Dedifferentiated amniotic fluid mesenchymal stem cell (primary cell): ENCODE results near the gene NFE2L1.
"Not testable (repeated sequence)": the region's sequence is repeated elsewhere in the genome, so short reads cannot be mapped to it uniquely, and the experiment has no call there.

Experiments
- DNase-seq: peaks from one replicate; pipeline ENCODE4 v3.0.0-alpha.2; 2016; ENCODE audit errors: extremely low spot score

Gene NFE2L1, protein sequence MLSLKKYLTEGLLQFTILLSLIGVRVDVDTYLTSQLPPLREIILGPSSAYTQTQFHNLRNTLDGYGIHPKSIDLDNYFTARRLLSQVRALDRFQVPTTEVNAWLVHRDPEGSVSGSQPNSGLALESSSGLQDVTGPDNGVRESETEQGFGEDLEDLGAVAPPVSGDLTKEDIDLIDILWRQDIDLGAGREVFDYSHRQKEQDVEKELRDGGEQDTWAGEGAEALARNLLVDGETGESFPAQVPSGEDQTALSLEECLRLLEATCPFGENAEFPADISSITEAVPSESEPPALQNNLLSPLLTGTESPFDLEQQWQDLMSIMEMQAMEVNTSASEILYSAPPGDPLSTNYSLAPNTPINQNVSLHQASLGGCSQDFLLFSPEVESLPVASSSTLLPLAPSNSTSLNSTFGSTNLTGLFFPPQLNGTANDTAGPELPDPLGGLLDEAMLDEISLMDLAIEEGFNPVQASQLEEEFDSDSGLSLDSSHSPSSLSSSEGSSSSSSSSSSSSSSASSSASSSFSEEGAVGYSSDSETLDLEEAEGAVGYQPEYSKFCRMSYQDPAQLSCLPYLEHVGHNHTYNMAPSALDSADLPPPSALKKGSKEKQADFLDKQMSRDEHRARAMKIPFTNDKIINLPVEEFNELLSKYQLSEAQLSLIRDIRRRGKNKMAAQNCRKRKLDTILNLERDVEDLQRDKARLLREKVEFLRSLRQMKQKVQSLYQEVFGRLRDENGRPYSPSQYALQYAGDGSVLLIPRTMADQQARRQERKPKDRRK

DNA sequence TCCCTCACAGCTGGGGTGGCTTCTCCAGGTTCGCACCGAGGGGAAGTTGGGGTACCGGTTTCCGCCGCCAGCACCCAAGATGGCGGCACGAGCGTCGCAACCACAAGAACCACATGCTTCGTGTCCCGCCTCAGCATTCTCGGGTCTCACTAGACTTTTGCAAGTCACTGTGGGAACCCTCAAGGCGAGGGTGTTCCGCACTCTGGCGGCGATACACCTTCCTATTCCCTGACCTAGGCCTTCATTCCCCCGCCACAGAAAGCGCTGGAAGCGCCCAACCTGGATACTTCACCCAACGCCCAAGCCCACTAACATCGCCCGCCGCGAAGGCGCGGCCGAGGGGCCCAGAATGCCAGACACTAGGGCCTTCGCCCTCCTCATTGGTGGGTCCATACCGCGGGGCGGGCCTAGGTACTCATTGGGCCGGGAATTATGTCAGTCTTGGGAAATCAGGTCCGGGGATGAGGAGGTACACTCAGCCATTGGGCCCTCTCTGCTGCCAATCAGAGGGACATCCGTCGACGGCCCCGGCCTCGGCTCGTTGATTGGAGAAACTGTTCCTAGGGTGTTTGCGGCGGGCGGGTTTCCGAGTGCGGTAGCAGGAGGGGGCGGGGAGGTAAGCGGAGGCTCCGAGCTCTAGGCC, at the start of gene NFE2L1:
TSS of gene NFE2L1 (plus strand) at position 619 of the 643 bp plus-strand sequence. CDS start 2,760 bp downstream, outside the sequence.
- peak; percentile 100 for DNase-seq

DNA sequence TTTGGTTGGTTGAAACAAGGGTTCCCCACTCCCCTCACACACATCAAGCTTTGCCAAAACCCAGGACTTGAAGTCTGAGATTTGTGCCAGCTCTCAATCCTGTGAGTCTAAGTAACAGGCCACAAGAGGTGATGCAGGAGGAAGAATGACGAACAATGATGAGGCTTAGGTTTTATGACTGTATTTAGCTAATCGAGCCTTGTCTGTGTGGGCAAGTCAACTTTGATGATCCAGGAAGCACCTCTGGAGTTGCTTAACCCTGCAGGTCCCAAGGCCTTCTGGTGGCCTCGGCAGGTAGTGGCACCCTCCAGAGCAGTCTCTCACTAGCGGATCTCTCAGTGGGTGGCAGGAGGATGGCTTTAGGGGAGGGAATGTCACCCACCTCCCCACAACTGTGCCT, 48.6 kb upstream of the NFE2L1 start:
- no peak for DNase-seq

DNA sequence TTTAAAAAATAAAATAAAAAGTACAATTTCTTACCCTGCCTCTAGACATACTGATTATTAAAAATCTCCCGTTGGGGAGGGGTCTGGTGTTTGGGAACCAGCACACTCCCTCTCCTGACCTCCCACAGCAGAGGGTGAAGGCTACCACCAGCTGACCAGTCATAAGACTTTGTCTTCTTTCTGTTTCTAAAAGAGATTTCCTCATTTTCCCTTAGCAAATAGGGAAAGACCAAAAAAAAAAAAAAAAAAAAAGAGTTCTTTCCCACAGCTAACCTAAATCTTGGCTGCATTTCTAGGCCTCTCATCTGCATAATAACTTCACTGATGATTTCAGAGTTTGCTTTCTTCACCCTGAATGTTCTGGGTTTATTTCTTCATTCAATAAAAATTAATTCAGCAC, 47.0 kb upstream of the NFE2L1 start:
- DNase-seq: no peak

DNA sequence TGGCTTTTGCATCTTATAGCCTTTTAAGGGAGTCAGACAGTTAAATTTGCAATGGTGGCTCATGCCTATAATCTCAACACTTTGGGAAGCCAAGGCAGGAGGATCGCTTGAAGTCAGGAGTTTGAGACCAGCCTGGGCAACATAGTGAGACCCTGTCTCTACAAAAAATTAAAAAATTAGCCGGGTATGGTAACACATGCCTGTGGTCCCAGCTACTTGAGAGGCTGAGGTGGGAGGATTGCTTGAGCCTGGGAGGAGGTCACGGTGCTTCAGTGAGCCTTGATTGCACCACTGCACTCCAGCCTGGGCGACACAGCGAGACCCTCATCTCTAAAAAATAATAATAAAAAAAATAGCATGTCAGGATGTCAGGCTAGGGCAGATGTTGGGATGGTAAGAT, 46.5 kb upstream of the NFE2L1 start:
- DNase-seq: not testable (repeated sequence)

DNA sequence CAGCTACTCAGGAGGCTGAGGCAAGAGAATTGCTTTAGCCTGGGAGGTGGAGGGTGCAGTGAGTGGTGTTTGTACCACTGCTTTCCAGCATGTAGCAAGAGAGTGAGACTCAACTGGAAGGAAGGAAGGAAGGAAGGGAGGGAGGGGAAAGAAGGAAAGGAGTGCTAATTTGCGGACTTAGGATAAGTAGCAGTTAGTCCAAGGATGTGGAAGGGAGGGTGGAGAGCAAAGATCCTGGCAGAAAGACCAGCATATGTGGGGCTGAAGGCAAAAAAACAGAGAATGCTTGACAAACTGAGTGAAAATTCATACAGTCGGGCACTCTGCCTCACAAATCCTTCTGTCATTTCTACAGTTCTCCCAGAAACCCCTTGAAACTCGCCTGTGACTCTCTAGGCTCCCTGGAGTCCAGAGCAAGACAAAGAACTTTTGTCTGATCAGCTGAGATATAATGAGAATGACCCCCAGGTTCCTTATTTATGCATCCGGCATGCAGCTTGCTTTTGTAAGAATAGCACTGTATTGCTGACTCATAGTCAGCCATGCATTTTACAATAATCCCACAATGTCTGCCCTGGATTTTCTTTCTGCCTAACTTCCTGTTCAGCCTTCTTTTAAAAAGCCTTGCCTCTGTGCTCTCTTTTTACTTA, 45.8 kb upstream of the NFE2L1 start:
- DNase-seq: peak; percentile 63

DNA sequence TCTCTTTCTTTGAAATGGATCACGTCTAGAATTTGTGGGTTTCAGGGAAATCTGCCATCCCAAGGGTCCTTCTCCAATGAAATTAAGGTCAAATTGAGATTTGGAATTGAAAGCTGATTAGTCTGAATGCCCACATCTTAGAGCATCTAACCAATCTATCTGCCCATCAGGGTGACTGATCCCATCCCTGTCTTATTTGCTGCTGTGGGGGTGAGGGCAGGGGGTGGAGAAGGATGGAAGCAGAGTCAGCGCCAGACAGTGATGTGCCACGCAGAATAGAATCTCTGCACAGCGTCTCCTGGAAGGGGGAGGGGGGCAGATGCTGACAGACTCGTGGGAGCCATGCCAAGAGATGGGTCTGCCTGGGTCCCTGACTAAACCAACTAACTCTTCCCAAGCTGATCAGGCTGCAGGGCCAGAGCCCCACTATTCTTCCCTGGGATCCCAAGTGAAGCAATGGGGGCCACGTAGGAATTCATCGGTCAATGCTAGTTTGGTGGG, 45.2 kb upstream of the NFE2L1 start:
- DNase-seq: no peak

DNA sequence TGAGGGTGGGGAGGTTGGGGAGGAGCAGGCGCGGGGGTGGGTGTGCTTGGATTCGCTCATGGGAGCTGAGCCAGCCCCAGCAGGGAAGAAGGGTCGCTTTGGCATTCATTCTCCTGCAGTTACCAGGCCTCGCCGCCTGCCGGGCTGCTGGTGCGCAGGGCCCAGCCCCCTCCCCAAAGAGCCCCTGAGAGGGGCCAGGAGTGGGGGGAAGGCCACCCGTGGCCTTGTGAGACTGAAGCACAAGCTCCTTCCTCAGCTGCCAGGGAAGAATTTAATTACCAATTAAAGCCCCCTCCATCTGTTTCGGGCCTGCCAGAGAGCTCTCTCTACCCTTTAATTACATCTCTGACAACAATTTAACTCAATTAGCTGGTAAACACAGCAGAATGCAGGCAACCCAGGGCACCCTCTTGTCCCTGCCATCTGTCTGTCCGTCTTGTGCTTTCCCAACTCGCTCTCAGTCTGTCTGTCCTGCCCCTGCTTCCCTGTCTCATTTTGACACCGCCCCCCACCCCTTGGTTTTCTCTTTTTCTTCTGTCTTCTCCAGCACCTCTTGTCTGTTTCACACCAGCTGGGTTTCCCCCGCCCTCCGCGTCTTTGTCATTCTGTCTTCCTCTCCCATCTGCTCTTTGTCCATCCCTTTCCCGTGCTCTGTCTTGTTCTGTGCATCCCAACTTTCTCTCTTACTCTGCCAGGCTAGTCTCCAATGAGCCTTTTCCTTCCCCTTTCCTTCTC, 44.6 kb upstream of the NFE2L1 start:
- no peak for DNase-seq

DNA sequence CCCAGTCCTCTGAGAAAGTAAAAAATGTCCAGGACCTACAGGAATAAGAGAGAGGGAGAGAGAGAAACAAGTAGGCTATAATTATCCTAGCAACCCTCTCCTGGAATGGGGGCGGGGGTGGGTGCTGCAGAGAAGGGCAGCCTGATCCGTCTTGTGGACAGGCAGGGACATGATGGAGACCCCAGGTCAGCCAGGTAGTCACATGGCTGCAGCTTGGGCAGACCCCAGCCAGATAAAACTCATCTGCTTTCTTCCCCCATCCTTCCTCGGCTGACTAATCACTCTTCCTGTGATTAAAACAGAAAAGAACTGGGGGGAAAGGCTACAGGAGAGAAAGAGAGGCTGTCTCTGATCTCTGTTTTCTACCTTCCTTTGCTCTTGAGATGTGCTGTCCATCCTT, 43.2 kb upstream of the NFE2L1 start:
- DNase-seq: no peak

DNA sequence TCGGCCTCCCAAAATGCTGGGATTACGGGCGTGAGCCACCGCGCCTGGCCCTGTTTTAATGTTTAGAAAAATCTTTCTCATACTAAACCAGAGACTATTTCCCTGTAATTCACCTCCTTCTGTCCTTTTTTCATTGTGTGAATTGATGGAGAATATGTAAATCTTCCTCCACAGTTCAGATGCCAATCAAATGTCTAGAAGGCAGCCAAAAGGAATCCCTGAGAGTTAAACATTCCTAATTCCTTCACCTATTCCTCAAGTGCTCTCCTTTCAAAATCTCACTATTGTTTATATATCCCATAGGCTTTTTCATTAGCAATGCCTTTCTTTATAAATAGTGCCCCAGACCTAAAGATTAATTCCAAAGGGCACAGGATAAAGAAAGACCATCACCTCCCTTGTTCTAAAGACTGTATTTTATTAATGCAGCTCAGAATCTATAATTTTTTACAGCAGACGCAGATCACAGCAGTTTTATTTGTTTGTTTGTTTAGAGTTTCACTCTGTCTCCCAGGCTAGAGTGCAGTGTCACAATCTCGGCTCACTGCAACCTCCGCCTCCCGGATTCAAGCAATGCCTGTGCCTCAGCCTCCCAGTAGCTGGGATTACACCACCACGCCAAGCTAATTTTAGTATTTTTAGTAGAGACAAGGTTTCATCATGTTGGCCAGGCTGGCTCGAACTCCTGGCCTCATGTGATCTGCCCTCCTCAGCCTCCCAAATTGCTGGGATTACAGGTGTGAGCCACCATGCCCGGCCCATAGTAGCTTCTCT, 41.0 kb upstream of the NFE2L1 start:
- DNase-seq: no peak

DNA sequence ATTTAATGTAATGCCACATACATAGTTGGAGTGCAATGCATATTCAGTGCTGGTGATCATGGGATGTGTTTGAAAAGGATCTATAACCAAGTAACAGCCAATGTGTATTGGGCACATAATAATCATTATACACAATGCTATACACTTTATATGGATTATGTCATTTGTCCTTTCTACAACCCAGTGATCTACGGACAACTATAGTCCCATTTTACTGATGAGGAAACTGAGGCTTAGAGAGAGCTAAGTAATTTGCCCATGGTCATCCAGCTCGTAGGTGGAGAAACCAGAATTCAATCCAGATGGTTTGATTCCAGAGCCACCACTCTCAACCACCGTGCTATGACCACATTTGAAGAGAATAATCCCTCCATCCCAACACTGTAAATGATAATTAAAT, 38.0 kb upstream of the NFE2L1 start:
- DNase-seq: no peak

DNA sequence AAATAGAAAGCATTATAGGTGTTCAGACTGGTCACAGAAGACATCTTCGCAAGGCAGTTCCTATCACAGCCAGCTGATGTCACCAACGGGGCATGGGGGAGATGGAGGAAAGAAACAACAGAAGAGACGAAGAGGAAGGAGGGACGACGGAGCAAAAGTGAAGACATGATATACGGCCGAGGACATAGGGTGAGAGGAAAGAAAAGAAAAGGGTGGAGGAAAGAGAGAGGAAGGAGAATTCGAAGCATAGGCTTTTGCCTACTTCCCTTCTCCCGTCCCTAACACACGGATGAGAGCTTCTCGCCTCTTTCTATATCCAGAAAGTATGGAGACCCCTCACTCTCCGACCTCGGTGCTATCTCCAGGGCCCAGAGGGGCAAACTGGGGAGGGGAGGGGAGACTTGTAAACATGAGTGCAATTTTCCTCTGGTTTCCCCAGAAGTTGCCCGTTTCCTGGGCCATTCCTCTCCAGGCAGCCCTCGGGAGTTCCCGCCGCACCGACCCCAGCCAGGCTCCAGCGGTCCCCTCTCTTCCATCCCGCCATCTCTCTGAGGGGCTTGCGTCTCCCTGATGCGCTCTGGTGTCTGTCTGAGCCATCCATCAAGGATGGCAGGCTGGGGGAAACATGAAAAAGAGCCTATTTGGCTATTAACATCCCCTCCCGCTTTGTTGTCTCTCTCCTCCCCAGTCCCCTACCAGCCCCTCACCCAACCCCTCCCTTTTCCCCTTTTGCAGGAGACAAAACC, 36.6 kb upstream of the NFE2L1 start:
- DNase-seq: no peak

DNA sequence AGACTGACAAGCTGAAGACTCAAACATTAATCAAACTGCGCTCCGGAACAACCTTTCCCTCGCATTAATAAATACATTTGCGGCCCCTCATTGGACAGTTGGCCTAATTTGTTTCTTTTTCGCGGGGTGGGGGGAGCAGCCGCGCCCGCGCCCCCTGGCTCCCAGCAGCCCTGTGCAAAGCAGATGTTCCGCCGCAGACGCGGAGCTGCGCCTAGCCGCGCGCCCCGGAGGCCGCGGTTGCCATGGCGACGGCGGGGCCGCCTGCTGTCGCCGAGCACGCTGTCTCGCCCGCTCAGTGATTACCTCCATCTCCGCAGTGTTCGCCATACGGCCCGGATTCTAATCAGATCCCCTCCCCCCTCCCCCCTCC, 36.0 kb upstream of the NFE2L1 start:
- DNase-seq: no peak

DNA sequence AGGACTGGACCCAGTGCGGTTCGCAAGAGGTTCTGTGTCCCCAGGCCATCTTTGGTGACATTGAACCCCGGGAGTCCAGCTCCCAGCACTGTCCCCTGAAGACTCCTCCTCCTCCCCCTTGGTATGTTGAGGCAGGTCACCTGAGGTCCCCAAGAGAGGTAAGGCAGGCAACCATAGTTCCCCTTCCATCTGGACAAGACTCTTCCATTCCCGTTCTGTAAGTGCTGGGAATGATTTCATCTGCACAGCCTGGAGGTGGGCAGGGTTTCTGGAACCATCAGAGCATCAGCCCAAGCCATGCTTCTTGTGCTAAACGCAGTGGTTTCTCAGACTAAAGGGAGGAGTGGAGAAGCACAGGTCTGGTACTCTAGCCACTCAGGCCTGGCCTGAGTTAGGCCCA, 35.5 kb upstream of the NFE2L1 start:
- no peak for DNase-seq

DNA sequence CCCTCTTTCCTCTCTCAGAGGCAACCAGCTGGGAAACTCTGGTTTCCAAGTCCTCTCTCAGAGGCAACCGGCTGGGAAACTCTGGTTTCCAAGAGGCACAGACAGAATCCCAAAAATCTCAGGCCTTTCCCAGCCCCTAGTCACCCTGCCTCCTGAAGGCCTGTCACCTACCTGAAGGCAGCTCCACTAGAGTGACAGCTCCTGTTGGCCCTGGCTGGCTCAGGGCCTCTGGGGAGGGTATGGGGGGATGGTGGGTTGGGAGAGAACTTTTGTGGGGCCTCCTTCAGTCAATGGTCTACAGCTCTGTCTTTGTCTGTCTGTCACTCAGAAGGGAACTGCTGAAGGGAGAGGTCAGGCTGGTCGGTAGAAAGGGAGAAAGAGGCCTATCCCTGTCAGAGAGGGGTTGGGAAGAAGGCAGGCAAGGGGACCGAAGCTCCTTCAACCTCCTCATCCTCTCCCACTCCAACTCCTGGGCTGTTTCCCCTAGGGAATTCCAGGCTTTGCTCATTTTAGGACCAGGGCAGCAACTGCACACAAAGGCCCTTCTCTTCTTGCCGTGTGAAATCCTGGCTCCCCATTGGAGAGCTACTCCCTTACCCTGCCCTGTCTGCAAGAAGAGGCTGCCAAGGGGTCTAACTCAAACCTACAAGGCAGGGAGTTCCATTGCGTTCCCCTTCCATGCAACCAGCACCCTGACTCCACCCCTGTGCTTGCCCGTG, 34.1 kb upstream of the NFE2L1 start:
- DNase-seq: no peak

DNA sequence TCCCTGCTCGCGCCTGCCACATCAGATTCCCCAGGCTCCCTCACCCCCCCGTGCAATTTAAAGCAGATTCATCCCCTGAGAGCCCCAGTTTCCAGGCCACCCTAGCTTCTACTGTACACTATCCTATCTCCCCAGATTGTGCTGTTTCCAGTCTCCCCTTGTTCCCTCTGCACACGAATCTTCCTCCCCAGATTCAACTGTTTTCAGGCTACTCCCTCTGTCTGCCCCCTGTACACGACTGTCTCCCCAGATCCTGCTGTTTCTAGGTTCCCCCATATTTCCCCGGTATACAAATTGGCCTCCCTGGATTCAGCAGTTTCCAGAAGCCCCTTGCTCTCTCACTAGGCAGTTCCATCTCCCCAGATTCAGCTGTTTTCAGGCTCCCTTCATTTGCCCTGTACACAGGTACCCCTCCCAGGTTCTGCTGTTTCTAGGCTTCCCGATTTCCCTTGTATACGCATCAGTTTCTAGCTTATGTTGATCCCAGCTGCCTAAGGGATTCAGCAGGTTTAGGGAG, 33.5 kb upstream of the NFE2L1 start:
- no peak for DNase-seq

DNA sequence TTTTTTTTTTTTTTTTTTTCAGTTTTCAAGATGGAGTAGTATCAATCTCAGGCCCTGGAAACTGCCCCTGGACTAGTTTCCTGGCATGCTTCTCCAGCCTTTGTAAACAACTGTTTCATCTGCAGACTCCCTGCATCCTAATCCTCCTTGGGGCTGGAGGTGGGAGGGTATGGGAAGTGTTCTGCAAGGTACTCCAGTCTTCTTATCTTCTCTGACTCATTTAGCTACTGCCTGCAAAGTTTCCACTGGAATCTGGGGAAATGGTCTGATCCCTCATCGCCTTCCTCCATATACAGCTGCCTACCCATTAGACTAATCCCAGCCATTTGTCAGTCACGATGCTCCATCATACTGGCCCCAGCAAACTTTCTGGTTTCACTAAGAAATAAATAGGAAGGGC, 32.0 kb upstream of the NFE2L1 start:
- no peak for DNase-seq

DNA sequence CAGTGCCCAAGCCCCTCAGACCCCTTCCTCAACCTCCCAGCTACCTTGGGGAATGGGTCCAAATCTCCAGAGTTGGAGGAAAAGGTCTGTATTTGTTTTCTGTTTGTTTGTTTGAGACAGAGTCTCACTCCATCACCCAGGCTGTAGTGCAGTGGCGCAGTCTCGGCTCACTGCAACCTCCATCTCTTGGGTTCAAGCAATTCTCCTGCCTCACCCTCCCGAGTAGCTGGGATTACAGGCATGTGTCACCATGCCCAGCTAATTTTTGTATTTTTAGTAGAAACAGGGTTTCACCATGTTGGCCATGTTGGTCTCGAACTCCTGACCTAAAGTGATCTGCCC, 30.4 kb upstream of the NFE2L1 start:
- not testable (repeated sequence) for DNase-seq

DNA sequence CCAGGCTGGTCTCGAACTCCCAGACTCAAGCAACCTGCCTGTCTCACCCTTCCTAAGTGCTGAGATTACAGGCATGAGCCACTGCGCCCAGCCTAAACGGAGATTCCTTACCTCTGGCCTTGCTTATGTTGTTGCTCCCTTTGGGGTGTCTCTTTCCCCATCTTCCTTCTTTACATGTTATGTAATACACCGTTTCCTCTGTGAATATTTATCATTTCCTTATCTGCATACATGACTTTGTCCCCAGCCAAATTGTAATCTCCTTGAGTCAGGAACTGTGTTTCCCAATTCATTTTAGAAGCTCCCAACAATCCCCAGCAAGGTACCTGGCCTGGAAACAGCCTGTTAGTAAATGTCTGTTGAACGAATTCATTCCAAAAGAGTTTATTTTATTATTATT, 26.2 kb upstream of the NFE2L1 start:
- DNase-seq: no peak

DNA sequence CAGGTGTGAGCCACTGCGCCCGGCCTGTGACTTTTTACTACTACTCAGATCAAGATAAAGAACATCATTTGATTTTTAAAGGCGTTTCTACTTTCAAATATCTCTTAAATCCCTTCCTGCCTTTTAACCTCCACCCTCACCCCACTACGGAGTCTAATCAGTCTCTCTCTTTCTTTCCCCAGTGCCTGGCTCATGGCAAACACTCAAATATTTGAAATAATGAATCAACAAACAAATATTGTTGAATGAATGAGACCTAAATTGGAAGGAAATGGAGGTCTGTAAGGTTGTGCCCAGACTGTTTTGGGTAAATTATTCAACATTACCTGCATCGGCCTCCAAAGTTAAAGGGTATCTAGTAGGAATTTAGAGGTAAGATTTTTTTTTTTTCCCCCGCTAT, 25.3 kb upstream of the NFE2L1 start:
- no peak for DNase-seq
